GM20000 (cell line): ENCODE measurements around the gene HOXC10.

Experiments
- DNase-seq: peaks from one replicate; pipeline ENCODE4 v3.0.0; 2012; ENCODE audit warnings: low spot score
- TF ChIP-seq, protein P1 (sequence below): IDR thresholded peaks from 2 replicates; pipeline ENCODE4 v1.5.1; 2012; ENCODE audit warnings: mild to moderate bottlenecking, control low read depth; ENCODE audit errors: extremely low read depth, missing control alignments

Gene HOXC10

GRCh38 chr12:53992377-53992889, 7.5 kb downstream of the HOXC10 start:
- DNase-seq, result no peak
- TF ChIP-seq, protein P1, sequence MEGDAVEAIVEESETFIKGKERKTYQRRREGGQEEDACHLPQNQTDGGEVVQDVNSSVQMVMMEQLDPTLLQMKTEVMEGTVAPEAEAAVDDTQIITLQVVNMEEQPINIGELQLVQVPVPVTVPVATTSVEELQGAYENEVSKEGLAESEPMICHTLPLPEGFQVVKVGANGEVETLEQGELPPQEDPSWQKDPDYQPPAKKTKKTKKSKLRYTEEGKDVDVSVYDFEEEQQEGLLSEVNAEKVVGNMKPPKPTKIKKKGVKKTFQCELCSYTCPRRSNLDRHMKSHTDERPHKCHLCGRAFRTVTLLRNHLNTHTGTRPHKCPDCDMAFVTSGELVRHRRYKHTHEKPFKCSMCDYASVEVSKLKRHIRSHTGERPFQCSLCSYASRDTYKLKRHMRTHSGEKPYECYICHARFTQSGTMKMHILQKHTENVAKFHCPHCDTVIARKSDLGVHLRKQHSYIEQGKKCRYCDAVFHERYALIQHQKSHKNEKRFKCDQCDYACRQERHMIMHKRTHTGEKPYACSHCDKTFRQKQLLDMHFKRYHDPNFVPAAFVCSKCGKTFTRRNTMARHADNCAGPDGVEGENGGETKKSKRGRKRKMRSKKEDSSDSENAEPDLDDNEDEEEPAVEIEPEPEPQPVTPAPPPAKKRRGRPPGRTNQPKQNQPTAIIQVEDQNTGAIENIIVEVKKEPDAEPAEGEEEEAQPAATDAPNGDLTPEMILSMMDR, result no peak

DNA sequence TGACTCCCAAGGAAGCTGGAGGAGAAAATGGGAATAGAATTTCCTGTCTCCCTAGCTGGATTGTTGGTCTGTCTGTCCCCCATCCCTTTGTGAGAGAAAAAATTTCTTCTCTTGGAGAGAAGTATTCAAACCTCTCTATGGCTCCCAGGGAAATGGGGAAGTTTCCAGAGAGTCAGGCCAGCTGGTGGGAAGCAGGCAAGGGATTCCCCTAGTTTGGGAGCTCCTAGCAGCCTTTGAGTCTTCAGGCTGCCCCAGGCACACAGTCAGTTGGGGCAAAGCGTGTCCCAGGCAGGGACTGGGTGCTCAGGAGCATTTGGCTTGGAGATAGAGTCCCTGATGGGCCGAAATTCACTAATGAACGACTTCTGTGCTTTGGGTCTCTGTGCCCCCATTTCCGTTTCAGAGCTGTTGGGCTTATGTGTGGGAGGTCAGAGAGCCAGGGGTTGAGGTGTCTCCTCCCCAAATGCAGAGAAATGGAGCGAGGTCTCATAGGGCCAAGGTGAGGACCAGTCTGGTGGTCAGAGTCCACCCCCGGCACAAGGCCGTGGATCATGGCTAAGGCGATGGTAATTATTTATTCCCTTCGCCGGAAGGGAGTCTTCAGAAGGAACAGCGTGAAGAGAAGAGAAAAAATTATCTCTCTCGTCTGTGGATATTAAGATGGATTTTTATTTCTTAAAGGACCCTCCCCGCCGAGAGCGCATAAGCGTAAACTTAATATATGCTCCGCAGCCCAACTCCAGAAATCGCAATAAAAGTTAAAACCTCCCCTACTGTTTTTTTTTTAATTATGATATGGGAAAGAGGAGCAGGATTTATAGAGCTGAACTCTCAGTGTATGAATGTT, 8.4 kb downstream of the HOXC10 start:
- DNase-seq, result no peak
- TF ChIP-seq, protein P1, result no peak

GRCh38 chr12:53994009-53994263, 9.0 kb downstream of the HOXC10 start:
- TF ChIP-seq, protein P1, result no peak
- DNase-seq, result no peak

DNA sequence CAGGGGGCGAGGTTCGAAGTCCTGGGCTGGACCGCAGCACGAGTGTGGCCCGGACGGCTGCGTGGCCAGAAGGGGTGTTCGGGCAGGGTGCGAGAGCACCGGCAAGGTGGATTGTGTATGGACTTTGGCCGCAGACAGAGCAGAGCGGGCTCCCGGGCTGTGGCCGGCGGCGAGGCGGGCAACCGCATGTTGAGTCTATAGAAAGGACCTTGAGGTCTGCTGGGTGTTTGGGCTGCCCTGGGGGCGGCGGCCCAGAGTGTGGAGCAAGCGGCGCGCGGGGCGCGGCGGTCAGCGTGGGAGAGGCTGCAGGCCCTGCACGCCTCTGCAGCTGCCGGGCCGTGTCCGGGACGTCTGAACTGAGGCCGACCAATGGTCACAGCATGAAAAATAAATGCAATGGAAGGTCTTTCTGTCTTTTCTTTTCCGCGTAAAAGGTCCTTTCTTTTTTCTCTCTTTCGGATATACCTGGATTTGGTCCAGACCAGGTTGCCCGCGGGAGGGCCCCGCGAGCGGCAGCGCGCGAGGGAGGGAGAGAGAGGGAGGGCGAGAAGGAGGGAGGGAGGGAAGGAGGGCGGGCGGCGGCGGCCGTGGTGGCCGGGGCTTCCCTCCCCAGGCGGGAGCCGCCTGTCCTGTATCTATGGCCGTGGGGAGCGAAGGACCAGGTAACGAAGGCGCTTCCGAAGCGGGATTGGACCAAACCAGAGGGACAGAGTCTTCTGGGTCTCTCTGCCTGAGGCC, 9.5 kb downstream of the HOXC10 start:
- DNase-seq, result no peak
- TF ChIP-seq, protein P1, result no peak

DNA sequence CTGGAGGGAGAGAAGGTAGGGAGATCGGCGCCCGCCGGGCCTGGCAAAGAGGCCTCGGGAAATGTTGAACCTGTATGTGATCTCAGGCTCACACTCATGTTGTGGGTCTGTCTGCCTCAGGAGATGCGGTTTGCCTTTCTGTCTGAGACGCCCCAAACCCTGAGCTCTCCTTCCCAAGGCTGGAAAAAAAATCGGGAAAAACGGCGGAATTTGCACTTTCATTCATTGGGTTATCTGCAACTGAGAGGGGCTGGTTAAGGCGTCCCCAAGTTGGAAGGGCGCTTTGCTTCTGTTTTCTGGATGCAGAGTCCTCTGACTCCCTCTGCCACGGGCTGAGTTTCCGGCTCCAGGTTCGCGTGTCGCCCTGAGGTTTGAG, 10.0 kb downstream of the HOXC10 start:
- DNase-seq, result no peak
- TF ChIP-seq, protein P1, result no peak

GRCh38 chr12:53995378-53996239, 10.7 kb downstream of the HOXC10 start:
- TF ChIP-seq, protein P1, result no peak
- no peak for DNase-seq
